ENCODE results near the gene OR6F1.
"Not testable (repeated sequence)": the region's sequence is repeated elsewhere in the genome, so short reads cannot be mapped to it uniquely, and the experiment has no call there.

Gene OR6F1

DNA sequence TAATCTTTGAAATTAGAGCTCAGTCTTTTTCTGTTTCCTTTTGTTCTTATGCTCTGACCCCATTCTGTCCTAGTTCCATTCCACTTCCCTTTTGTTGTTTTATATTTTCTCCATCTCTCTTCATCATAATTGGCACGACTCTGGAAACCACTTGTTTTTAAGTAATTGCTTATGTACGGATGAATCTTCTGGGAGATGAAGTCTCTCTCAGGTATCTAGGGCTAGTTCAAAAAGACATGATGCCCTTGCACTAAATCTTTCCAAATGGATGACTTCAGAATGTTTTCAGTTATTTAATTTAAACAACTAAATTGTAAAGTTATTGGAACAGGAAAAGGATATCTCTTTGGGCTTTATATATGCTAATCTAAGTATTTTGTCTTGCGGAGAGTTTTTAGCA is at the start of gene OR6F1:
OR6F1 (minus strand) TSS at position 101 of the 400 bp plus-strand sequence. CDS start 3,891 bp downstream, outside the sequence.
- DNase-seq (ENCODE audit: low read depth), result no peak

DNA sequence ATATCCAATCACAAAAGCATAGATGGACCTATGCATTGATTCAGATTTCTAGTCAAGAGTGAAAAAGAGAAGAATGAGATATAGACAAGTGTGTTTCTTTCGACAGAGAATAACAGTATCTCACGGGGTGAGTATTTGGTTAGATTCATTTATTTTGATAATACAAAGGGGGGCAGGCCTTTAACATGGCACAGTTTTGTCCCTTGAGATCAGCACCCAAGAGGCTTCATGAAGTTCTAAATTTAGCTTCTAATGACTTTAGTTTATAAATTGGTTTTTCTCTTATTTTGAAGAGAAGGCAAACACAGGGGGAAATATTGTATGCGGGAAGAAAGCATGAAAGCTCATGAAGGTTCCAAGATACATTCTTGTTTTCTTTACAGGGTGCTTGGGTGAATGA is 44.0 kb upstream of the OR6F1 start, which contains the start of gene OR1C1:
OR1C1 (minus strand) TSS at position 101 of the 400 bp plus-strand sequence. CDS start 2,150 bp downstream, outside the sequence.
- no peak for DNase-seq (ENCODE audit: low read depth)

DNA sequence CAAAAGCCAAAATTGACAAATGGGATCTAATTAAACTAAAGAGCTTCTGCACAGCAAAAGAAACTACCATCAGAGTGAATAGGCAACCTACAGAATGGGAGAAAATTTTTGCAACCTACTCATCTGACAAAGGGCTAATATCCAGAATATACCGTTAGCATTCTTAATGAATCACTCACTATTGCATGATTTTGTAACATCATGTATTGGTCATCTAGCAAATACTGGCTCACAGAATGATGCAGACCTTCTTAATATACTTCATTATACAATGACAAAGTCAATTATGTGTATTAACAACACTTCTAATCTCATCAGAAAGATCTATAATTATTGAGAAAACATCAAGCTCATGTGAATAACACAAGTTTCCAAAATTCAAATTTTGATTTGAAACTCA is 37.9 kb upstream of the OR6F1 start:
- not testable (repeated sequence) for DNase-seq (ENCODE audit: low read depth)

DNA sequence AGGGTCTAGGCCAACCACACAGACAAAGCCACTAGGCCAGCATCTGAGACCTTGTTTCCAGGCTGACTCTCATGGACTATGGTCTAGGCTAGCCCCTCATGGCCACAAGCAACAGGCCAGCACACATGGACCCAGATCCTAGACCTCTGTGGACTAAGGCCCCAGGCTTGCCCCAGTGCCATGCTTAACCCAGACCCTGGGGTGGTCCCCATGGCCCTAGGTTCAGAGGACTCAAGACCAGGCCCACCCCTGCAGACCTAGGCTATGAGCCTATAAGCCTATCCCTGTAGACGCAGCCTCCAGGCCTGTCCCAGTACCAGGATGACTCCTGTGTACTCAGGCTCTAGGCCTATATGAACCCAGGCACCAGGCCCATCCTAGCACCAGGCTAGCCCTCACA is 33.4 kb upstream of the OR6F1 start:
- no peak for DNase-seq (ENCODE audit: low read depth)

- DNase-seq (ENCODE audit: low read depth), result no peak
Measured at GRCh38 chr1:247748041-247748440, 31.6 kb upstream of the OR6F1 start, which contains the start of gene OR14A2. Gene OR14A2, minus strand, starts transcription at chr1:247748141.

DNA sequence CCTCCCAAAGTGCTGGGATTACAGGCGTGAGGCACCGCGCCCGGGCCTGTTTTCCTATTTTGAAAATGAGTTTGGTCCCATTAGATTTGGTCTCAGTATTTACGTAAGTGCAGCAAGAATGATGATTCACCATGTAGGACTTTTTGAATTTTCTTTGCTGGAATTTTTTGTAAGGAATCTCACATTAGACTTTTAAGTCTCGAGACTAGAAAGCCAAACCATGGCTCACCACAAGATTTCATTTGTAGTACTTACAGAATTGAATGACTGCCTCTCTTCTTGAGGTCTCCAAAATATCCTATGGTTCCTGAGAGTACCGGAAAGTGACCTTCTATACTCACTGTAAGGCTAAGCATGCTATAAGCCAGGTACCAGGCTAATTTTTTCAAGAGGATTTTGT is 31.2 kb upstream of the OR6F1 start:
- no peak for DNase-seq (ENCODE audit: low read depth)

GRCh38 chr1:247746391-247746935 is 30.0 kb upstream of the OR6F1 start:
- DNase-seq (ENCODE audit: low read depth), result no peak

DNA sequence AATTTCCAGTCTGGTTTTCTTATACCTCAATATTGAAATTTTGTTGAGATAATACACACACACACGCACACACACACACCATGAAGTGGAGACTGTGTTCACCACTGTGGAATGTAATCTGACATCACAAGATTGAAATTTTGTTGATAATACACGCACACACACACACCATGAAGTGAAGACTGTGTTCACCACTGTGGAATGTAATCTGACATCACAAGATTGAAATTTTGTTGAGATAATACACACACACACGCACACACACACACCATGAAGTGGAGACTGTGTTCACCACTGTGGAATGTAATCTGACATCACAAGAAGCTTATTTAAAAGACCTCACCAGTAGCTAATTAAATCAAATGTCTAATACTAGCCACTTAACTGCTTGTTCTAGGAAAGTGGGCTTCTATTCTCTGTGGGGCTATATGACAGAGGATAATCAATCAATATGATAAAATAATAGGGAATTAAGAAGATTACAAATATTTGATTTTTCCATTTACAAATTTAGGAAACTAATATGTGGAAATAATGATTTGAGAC is 25.8 kb upstream of the OR6F1 start:
- DNase-seq (ENCODE audit: low read depth), result not testable (repeated sequence)

- DNase-seq (ENCODE audit: low read depth), result no peak
Measured at GRCh38 chr1:247741756-247742155, 25.3 kb upstream of the OR6F1 start.

- no peak for DNase-seq (ENCODE audit: low read depth)
Measured at GRCh38 chr1:247740721-247741120, 24.3 kb upstream of the OR6F1 start.

GRCh38 chr1:247738315-247738714 is 21.9 kb upstream of the OR6F1 start, which contains the start of gene OR14K1:
Gene OR14K1, plus strand, starts transcription at chr1:247738615. Its CDS starts 0 bp downstream, at chr1:247738615.
- DNase-seq (ENCODE audit: low read depth), result no peak

DNA sequence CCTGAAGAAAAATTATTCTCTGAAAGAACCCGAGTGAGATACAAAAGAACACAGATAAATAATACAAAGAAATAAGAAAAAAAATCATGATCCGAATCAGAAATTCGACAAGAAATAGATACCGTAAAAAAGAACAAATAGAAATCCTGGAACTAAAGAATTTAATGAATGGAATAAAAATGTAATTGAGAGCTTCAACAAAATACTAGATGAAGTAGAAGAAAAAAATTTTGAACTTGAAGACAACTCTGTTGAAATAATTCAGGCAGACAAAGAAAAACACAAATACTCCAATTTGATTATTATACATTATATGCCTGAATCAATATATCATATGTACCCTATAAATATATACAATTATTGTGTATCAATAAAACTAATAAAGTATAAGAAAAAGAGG is 4.8 kb upstream of the OR6F1 start:
- DNase-seq (ENCODE audit: low read depth), result no peak

DNA sequence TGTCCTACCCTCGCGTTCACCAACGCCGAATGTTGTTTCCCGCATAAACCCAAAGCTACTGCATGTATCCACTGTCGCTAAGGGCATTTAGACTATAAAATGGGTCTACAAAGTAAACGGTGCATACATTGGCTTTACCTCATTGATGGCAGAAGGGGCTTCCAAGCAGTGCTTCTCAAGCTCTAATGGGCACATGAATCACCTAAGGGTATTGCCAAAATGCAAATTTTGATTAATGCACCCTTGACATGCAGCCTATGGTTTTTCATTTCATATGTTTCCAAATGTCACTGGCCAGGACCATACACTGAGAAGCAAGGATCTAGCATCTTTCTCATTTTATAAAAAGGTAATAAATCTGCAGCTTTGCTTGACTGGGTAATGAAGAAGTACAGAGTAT is 2.7 kb downstream of the OR6F1 start:
- DNase-seq (ENCODE audit: low read depth), result no peak

DNA sequence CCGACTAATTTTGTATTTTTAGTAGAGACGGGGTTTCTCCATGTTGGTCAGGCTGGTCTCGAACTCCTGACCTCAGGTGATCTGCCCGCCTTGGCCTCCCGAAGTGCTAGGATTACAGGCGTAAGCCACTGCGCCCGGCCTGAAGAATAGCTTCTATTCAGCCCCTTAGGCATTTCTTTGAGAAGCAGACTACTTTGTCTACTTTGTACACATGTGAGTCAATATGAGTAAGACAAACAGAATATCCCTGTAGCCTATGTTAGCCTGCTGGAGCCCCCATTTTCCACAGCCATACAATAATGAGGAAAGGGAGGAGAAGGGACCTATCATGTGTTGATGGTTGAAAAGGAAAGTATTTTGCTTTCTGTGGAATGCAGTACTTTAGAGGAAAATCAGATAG is 5.8 kb downstream of the OR6F1 start:
- DNase-seq (ENCODE audit: low read depth), result not testable (repeated sequence)

DNA sequence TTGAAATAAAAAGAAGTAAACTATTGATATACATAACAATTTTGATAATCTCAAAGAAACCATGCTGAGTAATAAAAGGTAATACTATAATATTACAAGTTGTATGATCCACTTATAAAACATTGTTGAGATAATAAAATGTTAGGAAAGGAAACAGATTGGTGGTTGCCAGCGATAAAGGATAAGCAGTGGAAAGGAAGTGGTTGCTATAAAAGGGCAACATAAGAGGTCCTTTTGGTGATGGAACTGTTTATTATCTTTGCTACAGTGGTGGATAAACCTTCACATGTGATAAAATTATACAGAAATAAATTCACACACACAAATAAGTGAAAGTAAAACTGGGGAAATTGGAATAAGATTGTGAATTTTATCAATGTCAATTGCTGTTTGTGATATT is 15.1 kb downstream of the OR6F1 start:
- no peak for DNase-seq (ENCODE audit: low read depth)

DNA sequence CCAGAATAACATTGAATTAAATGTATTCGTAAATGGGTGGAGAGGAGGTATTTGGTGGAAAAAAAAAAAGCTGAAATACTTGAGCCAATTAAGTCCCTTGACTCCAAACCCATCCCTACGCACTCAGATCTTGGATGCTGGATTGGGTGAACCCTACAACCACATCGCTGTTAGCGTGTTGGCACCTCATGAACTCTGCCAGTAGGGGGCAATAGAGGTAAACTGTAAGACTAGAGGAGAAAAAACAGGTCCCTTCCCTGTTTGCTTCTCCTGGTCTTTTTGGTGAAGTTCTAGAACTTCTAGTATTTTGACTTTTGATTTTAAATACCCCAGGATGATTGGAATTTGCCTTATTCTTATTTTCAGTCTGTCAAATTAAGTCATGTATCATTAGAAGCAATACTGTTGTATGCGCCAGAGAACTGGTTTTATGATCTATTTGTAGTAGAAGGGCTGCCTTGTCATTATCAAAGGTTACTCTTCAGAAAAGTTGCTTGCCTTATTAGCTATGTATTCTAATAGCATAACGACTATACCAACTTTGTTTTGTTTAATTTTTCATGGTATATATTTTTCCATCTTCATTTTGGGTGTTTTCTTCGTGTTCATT is 35.1 kb downstream of the OR6F1 start:
- no peak for DNase-seq (ENCODE audit: low read depth)

DNA sequence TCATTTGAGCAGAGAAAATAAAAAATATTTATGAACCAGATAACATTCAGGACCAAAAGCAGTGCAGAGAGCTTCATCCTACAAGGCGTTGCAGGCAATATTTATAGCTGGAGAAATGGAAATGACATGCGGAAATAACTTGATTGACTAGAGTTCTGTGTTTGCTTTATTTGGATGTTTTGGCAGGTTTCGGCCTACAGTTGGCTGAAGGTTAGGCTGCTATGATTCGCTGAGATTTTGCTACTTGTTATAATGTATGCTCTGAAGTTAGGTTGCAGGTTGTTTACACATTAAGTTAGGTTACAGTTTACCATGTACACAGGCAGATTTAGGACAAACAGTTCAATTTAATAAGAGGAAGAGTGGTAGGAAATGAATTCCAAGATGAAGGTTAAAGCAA is 36.3 kb downstream of the OR6F1 start:
- no peak for DNase-seq (ENCODE audit: low read depth)

DNA sequence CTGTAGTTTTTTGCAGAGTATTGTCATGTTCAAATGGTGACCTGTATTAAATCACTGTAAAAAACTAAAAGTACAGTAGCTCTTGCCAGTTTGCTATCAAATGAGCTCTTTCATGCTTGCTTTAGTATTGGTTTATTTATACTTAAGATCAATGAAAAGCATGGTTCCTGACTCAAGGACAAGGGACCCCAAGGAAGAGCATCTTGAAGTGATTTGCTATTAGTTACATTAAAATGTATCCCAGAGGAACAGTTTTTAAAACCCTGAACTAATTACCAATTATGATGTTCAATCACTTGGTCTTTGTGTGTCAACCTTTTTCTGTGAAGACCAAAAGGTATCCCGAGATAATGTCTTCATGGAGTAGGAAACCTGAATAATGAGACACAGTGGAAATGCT is 36.8 kb downstream of the OR6F1 start, which contains the start of gene OR13G1:
OR13G1 (minus strand) TSS at position 101 of the 400 bp plus-strand sequence. CDS start 6,698 bp downstream, outside the sequence.
- DNase-seq (ENCODE audit: low read depth), result no peak

DNA sequence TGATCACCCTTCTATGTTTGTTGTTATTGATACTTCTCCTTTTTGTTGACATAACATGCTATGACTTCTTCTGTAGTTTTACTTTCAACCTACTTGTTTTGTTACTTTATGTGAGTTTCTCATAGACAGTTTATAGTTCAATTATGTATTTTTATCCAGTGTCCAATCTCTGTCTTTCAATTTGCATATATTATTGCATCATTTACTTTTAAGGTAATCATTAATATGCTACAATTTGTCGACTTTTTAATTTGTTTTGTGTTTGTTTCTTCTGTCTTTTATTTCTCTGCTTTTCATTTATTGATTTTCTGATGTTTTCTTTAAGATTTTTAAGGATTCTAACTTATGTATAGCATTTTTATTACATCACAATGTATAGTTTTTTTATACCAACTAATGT is 47.2 kb downstream of the OR6F1 start:
- no peak for DNase-seq (ENCODE audit: low read depth)

Data from stimulated activated CD4-positive, alpha-beta T cell treated with anti-CD3 and anti-CD28 coated beads, Interleukin-2, amount 100 ng/mL, for 4 hours (primary cell).